CD4-positive, CD25-positive, alpha-beta regulatory T cell (primary cell): ENCODE data around the gene FABP1. TPM values are rescaled to one million over a fixed set of nuclear protein-coding genes. Genes with fewer than 3 reads are reported as not detected.

Source experiments
- ATAC-seq, 2 donors: fragments of 150-1000 bp; cut with Tn5 transposase; one replicate each; pipeline ENCODE4 v1.10.0; 2021; ENCODE audit warnings: low read depth in 2 of 2, moderate number of reproducible peaks in 2 of 2, moderate library complexity in 1 of 2
- DNase-seq, 3 donors: peaks; one replicate each; pipeline versions ENCODE4 v3.0.0 to v3.0.0-alpha.2; 2012 to 2022; ENCODE audit warnings: mixed read lengths in 1 of 3
- H3K27ac ChIP-seq: one replicate; pipeline ENCODE4 v1.7.0; 2013; ENCODE audit warnings: mild to moderate bottlenecking, low read length; ENCODE audit not compliant: insufficient read depth, poor library complexity, severe bottlenecking
- H3K27me3 ChIP-seq: one replicate; pipeline ENCODE4 v1.7.0; 2013; ENCODE audit warnings: low read length; ENCODE audit not compliant: control insufficient read depth, insufficient read depth
- H3K36me3 ChIP-seq: one replicate; pipeline ENCODE4 v1.7.0; 2013; ENCODE audit warnings: mild to moderate bottlenecking, low read length, moderate library complexity; ENCODE audit not compliant: control insufficient read depth, insufficient read depth
- H3K4me1 ChIP-seq: 2 replicates; pipeline ENCODE4 v1.7.0; 2013; ENCODE audit warnings: mild to moderate bottlenecking, low read length; ENCODE audit not compliant: insufficient read depth, control insufficient read depth, poor library complexity, severe bottlenecking
- H3K4me3 ChIP-seq: one replicate; pipeline ENCODE4 v1.7.0; 2013; ENCODE audit warnings: low read depth, mild to moderate bottlenecking, low read length, moderate library complexity
- H3K9me3 ChIP-seq, 2 experiments: 1 replicate in 1 of 2; 2 replicates in 1 of 2; pipeline ENCODE4 v1.7.0; 2013; ENCODE audit warnings: low read length in 2 of 2, mild to moderate bottlenecking in 1 of 2, moderate library complexity in 1 of 2; ENCODE audit not compliant: control insufficient read depth in 2 of 2
- H3K27ac Mint-ChIP-seq, 3 donors: one replicate each; pipeline ENCODE4 v1.8.0; 2020 to 2022; ENCODE audit warnings: mild to moderate bottlenecking in 3 of 3, mixed read lengths in 3 of 3, moderate library complexity in 2 of 3
- H3K27me3 Mint-ChIP-seq: one replicate; pipeline ENCODE4 v1.8.0; 2022; ENCODE audit warnings: mild to moderate bottlenecking, mixed read lengths
- H3K36me3 Mint-ChIP-seq: one replicate; pipeline ENCODE4 v1.8.0; 2020; ENCODE audit warnings: mixed read lengths
- H3K4me1 Mint-ChIP-seq, 4 donors: one replicate each; pipeline ENCODE4 v1.8.0; 2020 to 2022; ENCODE audit warnings: mixed read lengths in 4 of 4, mild to moderate bottlenecking in 1 of 4
- H3K4me3 Mint-ChIP-seq, 4 donors: one replicate each; pipeline ENCODE4 v1.8.0; 2020 to 2022; ENCODE audit warnings: mild to moderate bottlenecking in 4 of 4, mixed read lengths in 4 of 4, moderate library complexity in 3 of 4
- H3K9me3 Mint-ChIP-seq, 7 donors: one replicate each; pipeline ENCODE4 v1.8.0; 2020 to 2022; ENCODE audit warnings: mixed read lengths in 7 of 7, mild to moderate bottlenecking in 3 of 7, moderate library complexity in 2 of 7
- polyA plus RNA-seq, 4 donors: library from polyadenylated mRNA; unstranded; fragments of 300-500 nt; fragmentation: Illumina TruSeq; gene quantifications; one replicate each; pipeline ENCODE4 v1.2.3, GENCODE V29; 2021
- total RNA-seq: library from RNA; stranded (reverse); gene quantifications from one replicate; pipeline ENCODE4 v1.2.3, GENCODE V29; 2022

FABP1 gene
- total and polyA plus RNA-seq, 5 donors from 2014 or later = not detected

- ATAC-seq = peak in 1 of 2 donors; percentile 7
- H3K27ac ChIP-seq = no peak overlapping the region
- Mint-ChIP-seq H3K4me1 (peaks cover 0 to 2% (median 0%) of the 10 kb centered on the region in 4 donors), H3K9me3 (peaks cover 0 to 1% (median 0%) of the 10 kb centered on the region in 7 donors), H3K27me3 (peaks cover 20% of the 10 kb centered on the region), H3K27ac (no peak overlapping the region), H3K36me3 (no peaks in the 10 kb centered on the region), H3K4me3 (no peak overlapping the region)
- H3K4me1 ChIP-seq = no peaks in the 10 kb centered on the region
- H3K4me3 ChIP-seq = no peak overlapping the region
- H3K9me3 ChIP-seq = no peaks in the 10 kb centered on the region
- no peak for DNase-seq
- H3K36me3 ChIP-seq = no peaks in the 10 kb centered on the region
- H3K27me3 ChIP-seq = no peaks in the 10 kb centered on the region
These were observed 857 bp downstream of the FABP1 start for GRCh38 chr2:88126772-88127637.

GRCh38 chr2:88125924-88126771 is 1.7 kb downstream of the FABP1 start:
- no peaks in the 10 kb centered on the region for H3K36me3 Mint-ChIP-seq
- H3K27ac ChIP-seq = no peak overlapping the region
- H3K9me3 Mint-ChIP-seq = peaks cover 0 to 1% (median 0%) of the 10 kb centered on the region in 7 donors
- no peak overlapping the region for H3K4me3 ChIP-seq
- H3K27me3 Mint-ChIP-seq = peaks cover 17% of the 10 kb centered on the region
- H3K27me3 ChIP-seq = peaks cover under 1% of the 10 kb centered on the region
- peaks cover 0 to 2% (median 0%) of the 10 kb centered on the region in 4 donors for H3K4me1 Mint-ChIP-seq
- H3K27ac Mint-ChIP-seq = no peak overlapping the region
- DNase-seq (no peak), ATAC-seq (no peak)
- H3K4me3 Mint-ChIP-seq = no peak overlapping the region
- no peaks in the 10 kb centered on the region for H3K4me1 ChIP-seq
- H3K9me3 ChIP-seq = no peaks in the 10 kb centered on the region
- no peaks in the 10 kb centered on the region for H3K36me3 ChIP-seq

- no peak overlapping the region for H3K27ac ChIP-seq
- no peaks in the 10 kb centered on the region for H3K36me3 ChIP-seq
- DNase-seq (no peak), ATAC-seq (no peak)
- Mint-ChIP-seq H3K9me3 (peaks cover 0 to 1% (median 0%) of the 10 kb centered on the region in 7 donors), H3K4me1 (peaks cover 0 to 2% (median 0%) of the 10 kb centered on the region in 4 donors), H3K27me3 (peaks cover 17% of the 10 kb centered on the region), H3K4me3 (no peak overlapping the region), H3K27ac (no peak overlapping the region), H3K36me3 (no peaks in the 10 kb centered on the region)
- no peaks in the 10 kb centered on the region for H3K4me1 ChIP-seq
- no peaks in the 10 kb centered on the region for H3K9me3 ChIP-seq
- no peak overlapping the region for H3K4me3 ChIP-seq
- peaks cover 2% of the 10 kb centered on the region for H3K27me3 ChIP-seq
These were observed 2.4 kb downstream of the FABP1 start for GRCh38 chr2:88125344-88125923.

- no peaks in the 10 kb centered on the region for H3K36me3 Mint-ChIP-seq
- no peak overlapping the region for H3K27ac Mint-ChIP-seq
- H3K4me1 Mint-ChIP-seq = no peaks in the 10 kb centered on the region
- H3K4me3 ChIP-seq = no peak overlapping the region
- H3K27me3 Mint-ChIP-seq = peaks cover 17% of the 10 kb centered on the region
- no peak overlapping the region for H3K27ac ChIP-seq
- H3K4me3 Mint-ChIP-seq = no peak overlapping the region
- no peaks in the 10 kb centered on the region for H3K36me3 ChIP-seq
- DNase-seq (no peak), ATAC-seq (no peak)
- peaks cover 0 to 1% (median 0%) of the 10 kb centered on the region in 7 donors for H3K9me3 Mint-ChIP-seq
- peaks cover 2% of the 10 kb centered on the region for H3K27me3 ChIP-seq
- H3K9me3 ChIP-seq = no peaks in the 10 kb centered on the region
- H3K4me1 ChIP-seq = no peaks in the 10 kb centered on the region
These were observed 3.6 kb downstream of the FABP1 start for GRCh38 chr2:88123975-88124917.

- Mint-ChIP-seq H3K4me3 (no peak overlapping the region), H3K27me3 (peaks cover 12% of the 10 kb centered on the region), H3K36me3 (no peaks in the 10 kb centered on the region), H3K9me3 (peaks cover 0 to 1% (median 0%) of the 10 kb centered on the region in 7 donors), H3K4me1 (no peaks in the 10 kb centered on the region), H3K27ac (no peak overlapping the region)
- Histone ChIP-seq H3K27me3 (peaks cover 2% of the 10 kb centered on the region), H3K27ac (no peak overlapping the region), H3K9me3 (no peaks in the 10 kb centered on the region), H3K4me1 (no peaks in the 10 kb centered on the region), H3K36me3 (no peaks in the 10 kb centered on the region), H3K4me3 (no peak overlapping the region)
- DNase-seq (no peak), ATAC-seq (no peak)
These were observed 4.5 kb downstream of the FABP1 start for GRCh38 chr2:88123164-88123974.

GRCh38 chr2:88122141-88122884 is 5.5 kb downstream of the FABP1 start:
- Mint-ChIP-seq H3K36me3 (no peaks in the 10 kb centered on the region), H3K9me3 (peaks cover 0 to 1% (median 0%) of the 10 kb centered on the region in 7 donors), H3K4me1 (no peaks in the 10 kb centered on the region), H3K27me3 (peaks cover 5% of the 10 kb centered on the region), H3K4me3 (no peak overlapping the region), H3K27ac (no peak overlapping the region)
- H3K27ac ChIP-seq = no peak overlapping the region
- no peak overlapping the region for H3K4me3 ChIP-seq
- no peaks in the 10 kb centered on the region for H3K36me3 ChIP-seq
- DNase-seq (no peak), ATAC-seq (no peak)
- no peaks in the 10 kb centered on the region for H3K9me3 ChIP-seq
- no peaks in the 10 kb centered on the region for H3K4me1 ChIP-seq
- H3K27me3 ChIP-seq = peaks cover 2% of the 10 kb centered on the region
